ENCODE data around the gene TSPAN18. TPM values are rescaled to one million over a fixed set of nuclear protein-coding genes. Genes with fewer than 3 reads are reported as not detected.

TSPAN18 gene
- total and polyA plus RNA-seq, 4 experiments from 2014 or later: 7.3 to 48.6 (median 18.2) TPM

- Histone ChIP-seq H3K9me3 (ENCODE audit: control insufficient read depth in 1 of 2, low read length in 2 of 2) (no peaks in the 10 kb centered on the region), H3K4me3 (ENCODE audit: low read length in 2 of 2) (no peak overlapping the region), H3K27me3 (ENCODE audit: insufficient read depth, low read length) (no peaks in the 10 kb centered on the region), H3K36me3 (ENCODE audit: insufficient read depth, low read length) (no peaks in the 10 kb centered on the region), H3K27ac (ENCODE audit: low read depth, low read length) (no peak overlapping the region), H3K4me1 (ENCODE audit: insufficient read depth, low read length) (peaks cover 41% of the 10 kb centered on the region)
- intact Hi-C loops (cut with micrococcal nuclease): no loop called here
- POLR2A ChIA-PET (ENCODE audit: partially characterized antibody): interaction anchor here (1.6 kb wide), 1 partner anchor 16 kb away, joined by 3 read pairs; the partner anchor contains the start of gene TSPAN18
- Mint-ChIP-seq H3K27me3 (no peaks in the 10 kb centered on the region), H3K36me3 (peaks cover 15 to 29% of the 10 kb centered on the region in 2 donors), H3K4me3 (no peak overlapping the region), H3K27ac (peak overlapping the region in 6 of 7 donors; percentile 27 to 81 (median 52)), H3K4me1 (peaks cover 38 to 92% (median 53%) of the 10 kb centered on the region in 4 donors), H3K9me3 (no peaks in the 10 kb centered on the region)
- CTCF ChIA-PET (ENCODE audit: partially characterized antibody): no interaction called here
- no peak for DNase-seq
These were observed 15.9 kb downstream of the TSPAN18 start for GRCh38 chr11:44742508-44743246.

- ChIA-PET POLR2A (ENCODE audit: partially characterized antibody) (interaction anchor here (1.2 kb wide), 1 partner anchor 17 kb away, joined by 5 read pairs; no protein-coding TSS in a partner anchor), CTCF (ENCODE audit: partially characterized antibody) (no interaction called here)
- peaks cover 41 to 92% (median 56%) of the 10 kb centered on the region in 4 donors for H3K4me1 Mint-ChIP-seq
- no peaks in the 10 kb centered on the region for H3K36me3 ChIP-seq (ENCODE audit: insufficient read depth, low read length)
- no peaks in the 10 kb centered on the region for H3K27me3 ChIP-seq (ENCODE audit: insufficient read depth, low read length)
- no peak for DNase-seq
- H3K27me3 Mint-ChIP-seq: no peaks in the 10 kb centered on the region
- H3K27ac Mint-ChIP-seq: peak overlapping the region in 6 of 7 donors; percentile 27 to 78 (median 54)
- intact Hi-C loops (cut with micrococcal nuclease): no loop called here
- no peak overlapping the region for H3K4me3 ChIP-seq (ENCODE audit: low read length in 2 of 2)
- H3K4me3 Mint-ChIP-seq: no peak overlapping the region
- H3K4me1 ChIP-seq (ENCODE audit: insufficient read depth, low read length): peaks cover 47% of the 10 kb centered on the region
- no peaks in the 10 kb centered on the region for H3K9me3 Mint-ChIP-seq
- no peak overlapping the region for H3K27ac ChIP-seq (ENCODE audit: low read depth, low read length)
- H3K9me3 ChIP-seq (ENCODE audit: control insufficient read depth in 1 of 2, low read length in 2 of 2): no peaks in the 10 kb centered on the region
- H3K36me3 Mint-ChIP-seq: peaks cover 9 to 25% of the 10 kb centered on the region in 2 donors
These were observed 16.6 kb downstream of the TSPAN18 start for GRCh38 chr11:44743326-44743725.

- Histone ChIP-seq H3K27ac (ENCODE audit: low read depth, low read length) (no peak overlapping the region), H3K9me3 (ENCODE audit: control insufficient read depth in 1 of 2, low read length in 2 of 2) (no peaks in the 10 kb centered on the region), H3K27me3 (ENCODE audit: insufficient read depth, low read length) (no peaks in the 10 kb centered on the region), H3K36me3 (ENCODE audit: insufficient read depth, low read length) (no peaks in the 10 kb centered on the region), H3K4me1 (ENCODE audit: insufficient read depth, low read length) (peaks cover 55% of the 10 kb centered on the region), H3K4me3 (ENCODE audit: low read length in 2 of 2) (no peak overlapping the region)
- no peak overlapping the region for H3K4me3 Mint-ChIP-seq
- H3K36me3 Mint-ChIP-seq: peaks cover 7 to 20% of the 10 kb centered on the region in 2 donors
- ChIA-PET CTCF (ENCODE audit: partially characterized antibody) (interaction anchor here (1.5 to 3.9 kb wide), 2 partner anchors 8 to 32 kb away, joined by 3 to 21 read pairs; no protein-coding TSS in a partner anchor), POLR2A (ENCODE audit: partially characterized antibody) (interaction anchor here (1.2 kb wide), 1 partner anchor 18 kb away, joined by 5 read pairs; no protein-coding TSS in a partner anchor)
- H3K27me3 Mint-ChIP-seq: no peaks in the 10 kb centered on the region
- H3K4me1 Mint-ChIP-seq: peaks cover 43 to 94% (median 55%) of the 10 kb centered on the region in 4 donors
- H3K9me3 Mint-ChIP-seq: no peaks in the 10 kb centered on the region
- no peak for DNase-seq
- intact Hi-C loops (cut with micrococcal nuclease): no loop called here
- H3K27ac Mint-ChIP-seq: peak overlapping the region in 6 of 7 donors; percentile 11 to 92 (median 73)
These were observed 17.3 kb downstream of the TSPAN18 start for GRCh38 chr11:44743959-44744557.

GRCh38 chr11:44746894-44747293 is 20.1 kb downstream of the TSPAN18 start:
- ChIA-PET CTCF (ENCODE audit: partially characterized antibody) (interaction anchor here (1.2 to 3.9 kb wide), 5 partner anchors 11 to 130 kb away, joined by 3 to 21 read pairs (median 6); no protein-coding TSS in a partner anchor), POLR2A (ENCODE audit: partially characterized antibody) (interaction anchor here (0.8 to 2.1 kb wide), 8 partner anchors 12 to 180 kb away, joined by 3 to 8 read pairs (median 3); partner anchors contain the start of gene TSPAN18)
- peaks cover 48 to 94% (median 66%) of the 10 kb centered on the region in 4 donors for H3K4me1 Mint-ChIP-seq
- no peaks in the 10 kb centered on the region for H3K9me3 Mint-ChIP-seq
- DNase-seq: no peak
- H3K27me3 Mint-ChIP-seq: no peaks in the 10 kb centered on the region
- no peaks in the 10 kb centered on the region for H3K27me3 ChIP-seq (ENCODE audit: insufficient read depth, low read length)
- peak overlapping the region; percentile 28 for H3K27ac ChIP-seq (ENCODE audit: low read depth, low read length)
- peak overlapping the region; percentile 70 to 88 (median 85) for H3K27ac Mint-ChIP-seq
- H3K4me3 ChIP-seq (ENCODE audit: low read length in 2 of 2): no peak overlapping the region
- H3K4me3 Mint-ChIP-seq: peak overlapping the region in 7 of 8 donors; percentile 29 to 80 (median 62)
- H3K36me3 ChIP-seq (ENCODE audit: insufficient read depth, low read length): no peaks in the 10 kb centered on the region
- peaks cover 22% of the 10 kb centered on the region in 2 donors for H3K36me3 Mint-ChIP-seq
- H3K9me3 ChIP-seq (ENCODE audit: control insufficient read depth in 1 of 2, low read length in 2 of 2): no peaks in the 10 kb centered on the region
- peaks cover 54% of the 10 kb centered on the region for H3K4me1 ChIP-seq (ENCODE audit: insufficient read depth, low read length)
- intact Hi-C loops (cut with micrococcal nuclease): loop anchor here (2.0 kb wide), 1 partner anchor 18 kb away; no protein-coding TSS in a partner anchor

- Mint-ChIP-seq H3K4me1 (peaks cover 53 to 94% (median 70%) of the 10 kb centered on the region in 4 donors), H3K36me3 (peaks cover 26% of the 10 kb centered on the region in 2 donors)
- CTCF ChIA-PET (ENCODE audit: partially characterized antibody): interaction anchor here (1.4 to 3.9 kb wide), 4 partner anchors 19 to 130 kb away, joined by 4 to 21 read pairs (median 6); no protein-coding TSS in a partner anchor
These were observed 20.6 kb downstream of the TSPAN18 start for GRCh38 chr11:44747316-44747715.

GRCh38 chr11:44747836-44748235 is 21.1 kb downstream of the TSPAN18 start:
- Histone ChIP-seq H3K27me3 (ENCODE audit: insufficient read depth, low read length) (no peaks in the 10 kb centered on the region), H3K27ac (ENCODE audit: low read depth, low read length) (peak overlapping the region; percentile 28), H3K9me3 (ENCODE audit: control insufficient read depth in 1 of 2, low read length in 2 of 2) (no peaks in the 10 kb centered on the region), H3K4me3 (ENCODE audit: low read length in 2 of 2) (no peak overlapping the region), H3K36me3 (ENCODE audit: insufficient read depth, low read length) (no peaks in the 10 kb centered on the region), H3K4me1 (ENCODE audit: insufficient read depth, low read length) (peaks cover 54% of the 10 kb centered on the region)
- peaks cover 24 to 26% of the 10 kb centered on the region in 2 donors for H3K36me3 Mint-ChIP-seq
- peaks cover 51 to 91% (median 68%) of the 10 kb centered on the region in 4 donors for H3K4me1 Mint-ChIP-seq
- CTCF ChIA-PET (ENCODE audit: partially characterized antibody): interaction anchor here (0.7 to 3.9 kb wide), 2 partner anchors 28 to 163 kb away, joined by 3 to 21 read pairs; no protein-coding TSS in a partner anchor
- intact Hi-C loops (cut with micrococcal nuclease): loop anchor here (2.0 kb wide), 1 partner anchor 19 kb away; no protein-coding TSS in a partner anchor
- no peaks in the 10 kb centered on the region for H3K27me3 Mint-ChIP-seq
- POLR2A ChIA-PET (ENCODE audit: partially characterized antibody): interaction anchor here (1.0 to 2.1 kb wide), 4 partner anchors 13 to 136 kb away, joined by 3 to 8 read pairs (median 3); no protein-coding TSS in a partner anchor
- peak overlapping the region in 7 of 8 donors; percentile 29 to 80 (median 62) for H3K4me3 Mint-ChIP-seq
- DNase-seq: no peak
- H3K9me3 Mint-ChIP-seq: peaks cover 0 to 3% (median 0%) of the 10 kb centered on the region in 8 donors
- H3K27ac Mint-ChIP-seq: peak overlapping the region; percentile 24 to 88 (median 67)

More at GRCh38 chr11:44747316-44747715, 20.6 kb downstream of the TSPAN18 start:
- peak overlapping the region in 7 of 8 donors; percentile 29 to 80 (median 62) for H3K4me3 Mint-ChIP-seq
- DNase-seq: peak in 4 of 5 donors; percentile 38 to 46 (median 44)
- Histone ChIP-seq H3K4me3 (ENCODE audit: low read length in 2 of 2) (no peak overlapping the region), H3K36me3 (ENCODE audit: insufficient read depth, low read length) (no peaks in the 10 kb centered on the region), H3K27me3 (ENCODE audit: insufficient read depth, low read length) (no peaks in the 10 kb centered on the region), H3K9me3 (ENCODE audit: control insufficient read depth in 1 of 2, low read length in 2 of 2) (no peaks in the 10 kb centered on the region), H3K4me1 (ENCODE audit: insufficient read depth, low read length) (peaks cover 54% of the 10 kb centered on the region), H3K27ac (ENCODE audit: low read depth, low read length) (peak overlapping the region; percentile 28)
- intact Hi-C loops (cut with micrococcal nuclease): loop anchor here (2.0 kb wide), 1 partner anchor 19 kb away; no protein-coding TSS in a partner anchor
- H3K27ac Mint-ChIP-seq: peak overlapping the region; percentile 24 to 88 (median 73)
- no peaks in the 10 kb centered on the region for H3K27me3 Mint-ChIP-seq
- POLR2A ChIA-PET (ENCODE audit: partially characterized antibody): interaction anchor here (0.8 to 2.1 kb wide), 8 partner anchors 12 to 181 kb away, joined by 3 to 8 read pairs (median 3); partner anchors contain the start of gene TSPAN18
- peaks cover 0 to 2% (median 0%) of the 10 kb centered on the region in 8 donors for H3K9me3 Mint-ChIP-seq
